Peyer's patch (tissue), 4 donors: Measurements from ENCODE around the gene STK10. TPM values are rescaled to one million over a fixed set of nuclear protein-coding genes. Genes with fewer than 3 reads are reported as not detected.

Experiments used
- DNase-seq, 3 donors: peaks; one replicate each; pipeline ENCODE4 v3.0.0-alpha.2; 2017 to 2019
- H3K27ac ChIP-seq, 4 donors: fragments of 200-600 bp; sonication (generic); one replicate each; pipeline ENCODE4 v1.5.1; 2016 to 2019
- H3K27me3 ChIP-seq, 2 donors: fragments of 200-600 bp; sonication (generic); one replicate each; pipeline ENCODE4 v1.5.1; 2019
- H3K36me3 ChIP-seq, 3 donors: fragments of 200-600 bp; sonication (generic); one replicate each; pipeline ENCODE4 v1.5.1; 2016 to 2019
- H3K4me1 ChIP-seq, 4 donors: fragments of 200-600 bp; sonication (generic); one replicate each; pipeline ENCODE4 v1.5.1; 2016 to 2019
- H3K4me3 ChIP-seq, 4 donors: fragments of 200-600 bp; sonication (generic); 1 replicate in 3 of 4; 2 replicates in 1 of 4; pipeline ENCODE4 v1.5.1; 2016 to 2019; ENCODE audit warnings: mild to moderate bottlenecking in 1 of 4
- H3K9me3 ChIP-seq, 4 donors: fragments of 200-600 bp; sonication (generic); one replicate each; pipeline ENCODE4 v1.5.1; 2016 to 2019; ENCODE audit warnings: mild to moderate bottlenecking in 1 of 4
- POLR2A ChIP-seq, 2 donors: fragments of 450-650 bp; IDR thresholded peaks; one replicate each; pipeline ENCODE4 v1.5.1; 2017; ENCODE audit warnings: antibody characterized with exemption in 2 of 2, mild to moderate bottlenecking in 2 of 2, moderate library complexity in 2 of 2
- total RNA-seq, 4 donors: library from RNA; depleted of rRNA; stranded (reverse); fragments of >200 nt; gene quantifications; one replicate each; pipeline ENCODE4 v1.1.0, GENCODE V29; 2016
- TF ChIP-seq, protein P1 (sequence below), 6 experiments: fragments of 450-650 bp in 4 of 6; fragments of 200-600 bp in 2 of 6; sonication (generic) in 1 of 6; IDR thresholded peaks; one replicate each; pipeline ENCODE4 v1.5.1; 2017 to 2019; ENCODE audit warnings: antibody characterized with exemption in 6 of 6, mild to moderate bottlenecking in 3 of 6, moderate library complexity in 1 of 6

Gene STK10
- total RNA-seq, 4 donors from 2014 or later: 26.3 to 202 (median 68.1) TPM

DNA sequence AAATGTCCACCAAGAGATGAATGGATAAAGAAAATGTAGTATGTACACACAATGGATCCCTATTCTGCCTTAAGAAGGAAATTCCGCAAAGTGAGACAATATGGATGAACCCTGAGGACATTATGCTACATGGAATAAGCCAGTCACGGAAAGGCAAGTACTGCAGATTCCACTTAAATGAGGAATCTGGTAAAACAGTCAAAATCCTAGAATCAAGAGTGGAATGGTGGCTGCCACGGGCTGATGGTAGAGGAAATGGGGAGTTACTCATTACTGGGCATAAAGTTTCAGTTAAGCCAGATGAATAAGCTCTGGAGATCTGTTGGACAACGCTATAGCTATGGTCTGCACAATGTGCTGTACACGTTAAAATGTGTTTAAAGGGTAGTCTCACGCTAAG is 47.2 kb downstream of the STK10 start:
- Histone ChIP-seq H3K9me3 (no peaks in the 10 kb centered on the region), H3K36me3 (no peaks in the 10 kb centered on the region), H3K27ac (no peak overlapping the region), H3K4me1 (peaks cover 0 to 39% (median 0%) of the 10 kb centered on the region in 4 donors), H3K4me3 (no peak overlapping the region), H3K27me3 (no peaks in the 10 kb centered on the region)
- peak in 1 of 3 donors; percentile 22 for DNase-seq
- TF ChIP-seq, protein P1, sequence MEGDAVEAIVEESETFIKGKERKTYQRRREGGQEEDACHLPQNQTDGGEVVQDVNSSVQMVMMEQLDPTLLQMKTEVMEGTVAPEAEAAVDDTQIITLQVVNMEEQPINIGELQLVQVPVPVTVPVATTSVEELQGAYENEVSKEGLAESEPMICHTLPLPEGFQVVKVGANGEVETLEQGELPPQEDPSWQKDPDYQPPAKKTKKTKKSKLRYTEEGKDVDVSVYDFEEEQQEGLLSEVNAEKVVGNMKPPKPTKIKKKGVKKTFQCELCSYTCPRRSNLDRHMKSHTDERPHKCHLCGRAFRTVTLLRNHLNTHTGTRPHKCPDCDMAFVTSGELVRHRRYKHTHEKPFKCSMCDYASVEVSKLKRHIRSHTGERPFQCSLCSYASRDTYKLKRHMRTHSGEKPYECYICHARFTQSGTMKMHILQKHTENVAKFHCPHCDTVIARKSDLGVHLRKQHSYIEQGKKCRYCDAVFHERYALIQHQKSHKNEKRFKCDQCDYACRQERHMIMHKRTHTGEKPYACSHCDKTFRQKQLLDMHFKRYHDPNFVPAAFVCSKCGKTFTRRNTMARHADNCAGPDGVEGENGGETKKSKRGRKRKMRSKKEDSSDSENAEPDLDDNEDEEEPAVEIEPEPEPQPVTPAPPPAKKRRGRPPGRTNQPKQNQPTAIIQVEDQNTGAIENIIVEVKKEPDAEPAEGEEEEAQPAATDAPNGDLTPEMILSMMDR (IDR thresholded peaks at IDR 0.05): no peak
- no peak for TF ChIP-seq POLR2A (IDR thresholded peaks at IDR 0.05)

- no peaks in the 10 kb centered on the region for H3K9me3 ChIP-seq
- TF ChIP-seq, protein P1 (IDR thresholded peaks at IDR 0.05): no peak
- no peak for TF ChIP-seq POLR2A (IDR thresholded peaks at IDR 0.05)
- no peaks in the 10 kb centered on the region for H3K36me3 ChIP-seq
- H3K4me1 ChIP-seq: peaks cover 0 to 35% (median 0%) of the 10 kb centered on the region in 4 donors
- no peak overlapping the region for H3K27ac ChIP-seq
- no peaks in the 10 kb centered on the region for H3K27me3 ChIP-seq
- no peak for DNase-seq
- H3K4me3 ChIP-seq: no peak overlapping the region
These were observed 47.9 kb downstream of the STK10 start for GRCh38 chr5:172140120-172140519.

GRCh38 chr5:172137046-172137445 is 51.0 kb downstream of the STK10 start:
- Histone ChIP-seq H3K9me3 (no peaks in the 10 kb centered on the region), H3K4me1 (peaks cover 0 to 10% (median 2%) of the 10 kb centered on the region in 4 donors), H3K27me3 (no peaks in the 10 kb centered on the region), H3K4me3 (no peak overlapping the region), H3K27ac (no peak overlapping the region), H3K36me3 (no peaks in the 10 kb centered on the region)
- no peak for DNase-seq
- no peak for TF ChIP-seq POLR2A (IDR thresholded peaks at IDR 0.05)
- TF ChIP-seq, protein P1 (IDR thresholded peaks at IDR 0.05): no peak

GRCh38 chr5:172133359-172134029 is 54.5 kb downstream of the STK10 start:
- H3K9me3 ChIP-seq: no peaks in the 10 kb centered on the region
- no peak for TF ChIP-seq POLR2A (IDR thresholded peaks at IDR 0.05)
- TF ChIP-seq, protein P1 (IDR thresholded peaks at IDR 0.05): no peak
- peak overlapping the region in 1 of 4 donors; percentile 11 for H3K27ac ChIP-seq
- H3K36me3 ChIP-seq: no peaks in the 10 kb centered on the region
- DNase-seq: peak in 1 of 3 donors; percentile 61
- peaks cover 0 to 7% (median 2%) of the 10 kb centered on the region in 4 donors for H3K4me1 ChIP-seq
- H3K27me3 ChIP-seq: no peaks in the 10 kb centered on the region
- H3K4me3 ChIP-seq: no peak overlapping the region

DNA sequence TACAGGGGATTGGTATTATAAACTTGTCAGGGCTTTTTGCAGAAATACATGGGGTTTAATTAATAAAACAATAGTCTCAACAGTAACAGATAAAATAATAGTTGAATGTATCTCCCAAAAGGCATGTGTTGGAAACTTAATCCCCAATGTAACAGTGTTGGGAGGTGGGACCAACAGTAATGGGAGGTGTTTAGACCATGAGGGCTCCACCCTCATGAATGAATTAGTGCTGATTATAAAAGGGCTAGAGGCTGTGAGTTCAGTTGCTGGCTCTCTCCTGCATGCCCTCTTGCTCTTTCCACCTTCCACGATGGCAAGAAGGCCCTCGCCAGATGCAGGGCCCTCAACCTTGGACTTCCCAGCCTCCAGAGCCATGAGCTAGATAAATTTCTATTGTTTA is 56.3 kb downstream of the STK10 start:
- no peaks in the 10 kb centered on the region for H3K9me3 ChIP-seq
- no peak overlapping the region for H3K4me3 ChIP-seq
- peak in 1 of 3 donors; percentile 6 for DNase-seq
- H3K27ac ChIP-seq: no peak overlapping the region
- peaks cover 0 to 7% (median 0%) of the 10 kb centered on the region in 3 donors for H3K36me3 ChIP-seq
- peaks cover 0 to 7% (median 2%) of the 10 kb centered on the region in 4 donors for H3K4me1 ChIP-seq
- TF ChIP-seq, protein P1 (IDR thresholded peaks at IDR 0.05): no peak
- no peak for TF ChIP-seq POLR2A (IDR thresholded peaks at IDR 0.05)
- no peaks in the 10 kb centered on the region for H3K27me3 ChIP-seq
